Right lobe of liver (tissue), 6 donors: Measurements from ENCODE around the gene POU2F1. TPM values are rescaled to one million over a fixed set of nuclear protein-coding genes. Genes with fewer than 3 reads are reported as not detected.

Experiments used
- ATAC-seq, 4 donors: fragments of 200-7000 bp; cut with Tn5 transposase; one replicate each; pipeline ENCODE4 v1.9.1; 2020; ENCODE audit warnings: mild to moderate bottlenecking in 4 of 4, moderate library complexity in 4 of 4
- DNase-seq, 3 donors: peaks; one replicate each; pipeline ENCODE4 v3.0.0-alpha.2; 2020
- H3K27ac ChIP-seq, 3 donors: fragments of 200-600 bp; one replicate each; pipeline ENCODE4 v1.8.0; 2022
- H3K27me3 ChIP-seq, 2 donors: fragments of 200-600 bp; one replicate each; pipeline ENCODE4 v1.8.0; 2022
- H3K36me3 ChIP-seq, 4 donors: fragments of 200-600 bp; sonication (generic) in 1 of 4; one replicate each; pipeline versions ENCODE4 v1.5.1 to v1.8.0; 2017 to 2022; ENCODE audit warnings: control low read depth in 1 of 4
- H3K4me1 ChIP-seq, 4 donors: fragments of 200-600 bp; sonication (generic) in 1 of 4; one replicate each; pipeline versions ENCODE4 v1.5.1 to v1.8.0; 2017 to 2022; ENCODE audit warnings: control low read depth in 1 of 4
- H3K4me3 ChIP-seq, 3 donors: fragments of 200-600 bp; one replicate each; pipeline ENCODE4 v1.8.0; 2022
- H3K9me3 ChIP-seq, 4 donors: fragments of 200-600 bp; sonication (generic) in 1 of 4; one replicate each; pipeline versions ENCODE4 v1.5.1 to v1.8.0; 2017 to 2022; ENCODE audit warnings: control low read depth in 1 of 4
- POLR2A ChIP-seq: fragments of 450-650 bp; IDR thresholded peaks from one replicate; pipeline ENCODE4 v1.6.1; 2017; ENCODE audit warnings: antibody characterized with exemption, mild to moderate bottlenecking
- WGBS: methylation state at CpG from one replicate; pipeline ENCODE4 v1.1.6; 2018; ENCODE audit warnings: low coverage, low lambda C conversion rate; ENCODE audit not compliant: insufficient coverage; ENCODE audit errors: missing lambda C conversion rate; 5-methylcytosine and 5-hydroxymethylcytosine counted together
- intact Hi-C, 2 donors: fragments of 100-400 bp; cut with DNase I; formaldehyde crosslinking; loops; one replicate each; pipeline versions ENCODE4 v1.11.2 to v1.14.1; 2022
- total RNA-seq, 6 experiments: library from RNA; depleted of rRNA in 2 of 6; stranded (reverse); fragments of >200 nt in 2 of 6; fragmentation: NEBNext Ultra II Directional in 3 of 6; extraction: Animal tissue kit (Norgen Biotek cat#: 25700) in 3 of 6; gene quantifications; one replicate each; pipeline versions ENCODE4 v1.1.0 to v1.2.4, GENCODE V29; 2016 to 2023
- TF ChIP-seq, protein P1 (sequence below), 4 donors: fragments of 200-600 bp in 3 of 4; fragments of 450-650 bp in 1 of 4; IDR thresholded peaks; one replicate each; pipeline versions ENCODE4 v1.5.1 to v1.8.0; 2016 to 2022; ENCODE audit warnings: antibody characterized with exemption in 4 of 4, mild to moderate bottlenecking in 2 of 4
- donor health status: DM: no; HTN: yes; CAD: no.
- donor health status: DM: no; HTN: no; CAD: no.
- donor health status: DM: no; HTN: no; CAD: no.
- donor health status: DM: no; HTN: yes; CAD: no.
- donor health status: DM: no; HTN: yes; CAD: no.

POU2F1 gene
- total RNA-seq, 6 experiments from 2014 or later: 4.8 to 10.3 (median 6.2) TPM

GRCh38 chr1:167438171-167439138, 217.8 kb downstream of the POU2F1 start:
- no peak for DNase-seq
- Histone ChIP-seq H3K27ac (no peak overlapping the region), H3K36me3 (no peaks in the 10 kb centered on the region), H3K4me1 (peaks cover 0 to 8% (median 0%) of the 10 kb centered on the region in 4 donors), H3K27me3 (no peaks in the 10 kb centered on the region), H3K9me3 (no peaks in the 10 kb centered on the region), H3K4me3 (no peak overlapping the region)
- TF ChIP-seq POLR2A: no peak
- TF ChIP-seq, protein P1, sequence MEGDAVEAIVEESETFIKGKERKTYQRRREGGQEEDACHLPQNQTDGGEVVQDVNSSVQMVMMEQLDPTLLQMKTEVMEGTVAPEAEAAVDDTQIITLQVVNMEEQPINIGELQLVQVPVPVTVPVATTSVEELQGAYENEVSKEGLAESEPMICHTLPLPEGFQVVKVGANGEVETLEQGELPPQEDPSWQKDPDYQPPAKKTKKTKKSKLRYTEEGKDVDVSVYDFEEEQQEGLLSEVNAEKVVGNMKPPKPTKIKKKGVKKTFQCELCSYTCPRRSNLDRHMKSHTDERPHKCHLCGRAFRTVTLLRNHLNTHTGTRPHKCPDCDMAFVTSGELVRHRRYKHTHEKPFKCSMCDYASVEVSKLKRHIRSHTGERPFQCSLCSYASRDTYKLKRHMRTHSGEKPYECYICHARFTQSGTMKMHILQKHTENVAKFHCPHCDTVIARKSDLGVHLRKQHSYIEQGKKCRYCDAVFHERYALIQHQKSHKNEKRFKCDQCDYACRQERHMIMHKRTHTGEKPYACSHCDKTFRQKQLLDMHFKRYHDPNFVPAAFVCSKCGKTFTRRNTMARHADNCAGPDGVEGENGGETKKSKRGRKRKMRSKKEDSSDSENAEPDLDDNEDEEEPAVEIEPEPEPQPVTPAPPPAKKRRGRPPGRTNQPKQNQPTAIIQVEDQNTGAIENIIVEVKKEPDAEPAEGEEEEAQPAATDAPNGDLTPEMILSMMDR (IDR thresholded peaks at IDR 0.05): no peak
- intact Hi-C loops: no loop called here
- no peak for ATAC-seq
- WGBS: 46% methylated on average over 5 of the region's 17 CpGs

- WGBS: 17% methylated on average over 32 of the region's 49 CpGs
- peak in 1 of 3 donors; percentile 48 for DNase-seq
- no peaks in the 10 kb centered on the region for H3K27me3 ChIP-seq
- no peak overlapping the region for H3K27ac ChIP-seq
- no peaks in the 10 kb centered on the region for H3K9me3 ChIP-seq
- peak overlapping the region in 2 of 3 donors; percentile 22 to 38 for H3K4me3 ChIP-seq
- H3K4me1 ChIP-seq: peaks cover 0 to 8% (median 0%) of the 10 kb centered on the region in 4 donors
- TF ChIP-seq, protein P1 (IDR thresholded peaks at IDR 0.05): peak in 2 of 4 donors; percentile 15
- TF ChIP-seq POLR2A: no peak
- ATAC-seq: peak; percentile 37 to 55 (median 46)
- no peaks in the 10 kb centered on the region for H3K36me3 ChIP-seq
- intact Hi-C loops: no loop called here
Measured at GRCh38 chr1:167439301-167439988, 218.8 kb downstream of the POU2F1 start.

DNA sequence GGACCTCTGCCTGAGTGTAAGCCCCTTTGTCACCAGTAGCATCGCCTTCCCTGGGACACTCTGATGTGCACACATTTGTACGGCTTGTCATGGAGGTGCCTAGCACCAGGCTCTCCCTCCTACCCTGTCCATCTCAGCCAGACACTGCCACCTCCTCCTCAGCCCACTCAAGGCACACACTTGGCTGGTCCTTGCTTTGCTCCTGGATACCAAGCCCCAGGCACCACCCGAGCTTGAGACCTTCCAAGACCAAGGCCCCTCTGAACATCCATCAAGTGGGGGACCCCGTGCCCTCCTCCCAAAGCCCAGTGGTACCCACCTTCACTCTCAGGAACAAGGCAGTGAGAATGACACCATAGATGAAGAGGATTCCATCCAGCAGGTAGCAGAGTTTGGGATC, 219.7 kb downstream of the POU2F1 start:
- no peak for DNase-seq
- 83% methylated on average over 2 of the region's 4 CpGs for WGBS
- TF ChIP-seq, protein P1 (IDR thresholded peaks at IDR 0.05): no peak
- TF ChIP-seq POLR2A: no peak

DNA sequence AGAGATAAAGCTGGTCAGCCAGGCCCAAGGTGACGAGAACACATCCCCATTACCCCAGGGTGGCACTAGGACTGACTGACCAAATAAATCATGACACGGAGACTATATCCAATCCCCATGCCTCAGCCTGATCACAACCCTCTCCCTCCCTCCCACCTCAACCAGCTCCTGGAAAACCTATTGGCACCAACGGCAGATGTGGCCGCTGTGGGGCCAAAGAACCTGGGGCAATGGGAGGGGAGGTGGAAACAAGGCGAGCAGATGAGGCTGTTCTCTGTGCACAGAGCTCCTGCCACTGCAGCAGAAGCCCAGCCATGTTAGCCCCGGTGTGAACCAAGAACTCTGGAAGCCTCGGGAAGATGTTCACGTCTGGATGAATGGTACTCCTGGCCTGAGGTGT, 220.1 kb downstream of the POU2F1 start:
- no peaks in the 10 kb centered on the region for H3K27me3 ChIP-seq
- ATAC-seq: no peak
- TF ChIP-seq, protein P1 (IDR thresholded peaks at IDR 0.05): no peak
- no peak for TF ChIP-seq POLR2A
- H3K4me1 ChIP-seq: peaks cover 0 to 8% (median 0%) of the 10 kb centered on the region in 4 donors
- WGBS: 100% methylated on average over 1 of the region's 8 CpGs
- H3K27ac ChIP-seq: no peak overlapping the region
- no peaks in the 10 kb centered on the region for H3K9me3 ChIP-seq
- no peak overlapping the region for H3K4me3 ChIP-seq
- intact Hi-C loops: loop anchor here (5.0 to 10.0 kb wide), 2 partner anchors 373 to 376 kb away; no protein-coding TSS in a partner anchor
- H3K36me3 ChIP-seq: no peaks in the 10 kb centered on the region
- no peak for DNase-seq

More for the DNA sequence above, 219.7 kb downstream of the POU2F1 start:
- ATAC-seq: no peak
- H3K27me3 ChIP-seq: no peaks in the 10 kb centered on the region
- intact Hi-C loops: loop anchor here (5.0 to 10.0 kb wide), 2 partner anchors 373 to 376 kb away; no protein-coding TSS in a partner anchor
- peaks cover 0 to 8% (median 0%) of the 10 kb centered on the region in 4 donors for H3K4me1 ChIP-seq
- H3K9me3 ChIP-seq: no peaks in the 10 kb centered on the region
- H3K4me3 ChIP-seq: no peak overlapping the region
- H3K27ac ChIP-seq: no peak overlapping the region
- H3K36me3 ChIP-seq: no peaks in the 10 kb centered on the region
